ENCODE measurements around the gene KCNAB3. TPM values are rescaled to one million over a fixed set of nuclear protein-coding genes. Genes with fewer than 3 reads are reported as not detected.

Gene KCNAB3
- polyA plus RNA-seq, 1 donor from 2014 or later: 5.6 TPM

DNA sequence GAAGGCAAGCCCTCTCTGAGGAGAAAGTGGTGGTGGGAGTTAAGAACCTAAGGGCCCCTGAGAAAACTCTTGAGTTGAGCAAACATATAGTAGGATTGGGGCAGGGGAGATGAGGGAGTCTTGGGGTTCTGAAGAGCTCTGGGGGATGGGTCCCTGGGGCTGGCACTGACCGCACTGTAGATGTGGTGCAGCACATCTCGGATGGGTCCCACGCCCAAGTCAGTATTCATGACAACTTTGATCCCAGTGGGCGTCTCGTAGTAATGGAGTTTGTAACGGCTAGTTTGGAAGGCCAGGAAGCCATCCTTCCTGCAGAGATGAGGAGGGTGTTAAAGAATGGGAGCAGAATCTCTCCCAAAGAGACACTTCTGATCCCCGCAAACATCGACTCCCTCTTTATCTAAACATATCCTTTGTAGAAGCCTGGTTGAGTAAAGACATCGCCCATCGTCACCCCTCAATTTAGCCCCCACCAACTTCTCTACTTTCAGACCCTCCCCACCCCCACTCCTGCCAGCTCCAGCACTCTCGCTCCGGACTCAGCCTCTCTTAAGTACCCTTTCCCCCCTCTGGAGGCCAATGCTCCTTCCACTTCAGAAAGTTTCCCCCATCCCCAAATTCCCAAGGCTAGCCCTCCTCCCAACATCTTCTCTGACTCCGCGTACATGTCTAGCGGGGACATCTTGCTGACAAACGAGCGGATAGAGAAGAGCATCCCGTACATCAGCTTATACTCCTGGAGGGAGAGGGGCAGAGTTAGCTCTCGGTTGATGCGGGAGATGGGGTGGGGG is 1.4 kb upstream of the KCNAB3 start:
- H3K27ac ChIP-seq (ENCODE audit: low read length): peak overlapping the region; percentile 78

DNA sequence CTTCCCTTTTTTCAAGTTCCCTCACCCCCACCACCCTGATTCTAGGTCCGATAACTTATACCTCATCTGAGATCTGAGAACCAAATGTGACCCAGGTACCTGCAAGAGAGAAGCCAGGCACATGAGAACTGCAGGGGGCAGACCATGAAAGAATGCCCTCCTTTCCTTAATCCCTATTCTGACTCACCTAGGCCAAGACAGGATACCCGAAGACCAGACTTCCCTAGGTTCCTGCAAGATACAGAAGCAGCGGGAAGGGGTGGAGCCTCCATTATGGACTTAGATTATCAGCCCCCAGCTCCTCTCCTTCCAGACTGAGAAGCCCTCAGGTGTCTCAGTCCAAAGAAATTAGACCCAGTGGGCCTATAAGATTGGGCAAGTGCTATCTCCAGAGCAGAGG is 2.1 kb downstream of the KCNAB3 start:
- Histone ChIP-seq H3K4me3 (ENCODE audit: low read length) (no peak overlapping the region), H3K4me2 (ENCODE audit: low read length) (no peak overlapping the region), H3F3A (ENCODE audit: insufficient read depth, low read length, poor library complexity, severe bottlenecking) (no peaks in the 10 kb centered on the region), H4K20me1 (ENCODE audit: insufficient read depth) (no peaks in the 10 kb centered on the region), H3K27me3 (ENCODE audit: insufficient read depth, low read depth, low read length) (no peaks in the 10 kb centered on the region), H3K27ac (ENCODE audit: low read length) (no peak overlapping the region), H2AFZ (ENCODE audit: low read depth, low read length) (no peak overlapping the region), H3K9me2 (ENCODE audit: insufficient read depth, low read length) (no peaks in the 10 kb centered on the region), H3K36me3 (ENCODE audit: insufficient read depth, low read length) (no peaks in the 10 kb centered on the region), H3K9me3 (ENCODE audit: low read length) (no peaks in the 10 kb centered on the region), H3K9ac (ENCODE audit: low read length) (no peak overlapping the region), H3K79me2 (replicated peaks; ENCODE audit: insufficient read depth, low read length) (peaks cover 17% of the 10 kb centered on the region)
- TF ChIP-seq, protein P1, sequence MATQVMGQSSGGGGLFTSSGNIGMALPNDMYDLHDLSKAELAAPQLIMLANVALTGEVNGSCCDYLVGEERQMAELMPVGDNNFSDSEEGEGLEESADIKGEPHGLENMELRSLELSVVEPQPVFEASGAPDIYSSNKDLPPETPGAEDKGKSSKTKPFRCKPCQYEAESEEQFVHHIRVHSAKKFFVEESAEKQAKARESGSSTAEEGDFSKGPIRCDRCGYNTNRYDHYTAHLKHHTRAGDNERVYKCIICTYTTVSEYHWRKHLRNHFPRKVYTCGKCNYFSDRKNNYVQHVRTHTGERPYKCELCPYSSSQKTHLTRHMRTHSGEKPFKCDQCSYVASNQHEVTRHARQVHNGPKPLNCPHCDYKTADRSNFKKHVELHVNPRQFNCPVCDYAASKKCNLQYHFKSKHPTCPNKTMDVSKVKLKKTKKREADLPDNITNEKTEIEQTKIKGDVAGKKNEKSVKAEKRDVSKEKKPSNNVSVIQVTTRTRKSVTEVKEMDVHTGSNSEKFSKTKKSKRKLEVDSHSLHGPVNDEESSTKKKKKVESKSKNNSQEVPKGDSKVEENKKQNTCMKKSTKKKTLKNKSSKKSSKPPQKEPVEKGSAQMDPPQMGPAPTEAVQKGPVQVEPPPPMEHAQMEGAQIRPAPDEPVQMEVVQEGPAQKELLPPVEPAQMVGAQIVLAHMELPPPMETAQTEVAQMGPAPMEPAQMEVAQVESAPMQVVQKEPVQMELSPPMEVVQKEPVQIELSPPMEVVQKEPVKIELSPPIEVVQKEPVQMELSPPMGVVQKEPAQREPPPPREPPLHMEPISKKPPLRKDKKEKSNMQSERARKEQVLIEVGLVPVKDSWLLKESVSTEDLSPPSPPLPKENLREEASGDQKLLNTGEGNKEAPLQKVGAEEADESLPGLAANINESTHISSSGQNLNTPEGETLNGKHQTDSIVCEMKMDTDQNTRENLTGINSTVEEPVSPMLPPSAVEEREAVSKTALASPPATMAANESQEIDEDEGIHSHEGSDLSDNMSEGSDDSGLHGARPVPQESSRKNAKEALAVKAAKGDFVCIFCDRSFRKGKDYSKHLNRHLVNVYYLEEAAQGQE (IDR thresholded peaks at IDR 0.05; ENCODE audit: borderline replicate concordance): no peak
- TF ChIP-seq MXI1 (conservative IDR thresholded peaks at IDR 0.05; ENCODE audit: poor library complexity, severe bottlenecking) (no peak), TAF1 (IDR thresholded peaks at IDR 0.05; ENCODE audit: low read depth) (no peak)

More for the DNA sequence above, 1.4 kb upstream of the KCNAB3 start:
- Histone ChIP-seq H3K9me3 (ENCODE audit: low read length) (no peaks in the 10 kb centered on the region), H3K27me3 (ENCODE audit: insufficient read depth, low read depth, low read length) (no peaks in the 10 kb centered on the region), H2AFZ (ENCODE audit: low read depth, low read length) (peak overlapping the region; percentile 73), H3K9ac (ENCODE audit: low read length) (peak overlapping the region; percentile 89), H3K9me2 (ENCODE audit: insufficient read depth, low read length) (no peaks in the 10 kb centered on the region), H3K36me3 (ENCODE audit: insufficient read depth, low read length) (no peaks in the 10 kb centered on the region), H4K20me1 (ENCODE audit: insufficient read depth) (no peaks in the 10 kb centered on the region), H3K79me2 (replicated peaks; ENCODE audit: insufficient read depth, low read length) (peaks cover 41% of the 10 kb centered on the region), H3K4me3 (ENCODE audit: low read length) (peak overlapping the region; percentile 91), H3K4me2 (ENCODE audit: low read length) (peak overlapping the region; percentile 100), H3F3A (ENCODE audit: insufficient read depth, low read length, poor library complexity, severe bottlenecking) (no peaks in the 10 kb centered on the region)
- TF ChIP-seq POLR2AphosphoS5 (IDR thresholded peaks at IDR 0.05): no peak
- no peak for TF ChIP-seq RAD21 (conservative IDR thresholded peaks at IDR 0.05)
- no peak for TF ChIP-seq MXI1 (conservative IDR thresholded peaks at IDR 0.05; ENCODE audit: poor library complexity, severe bottlenecking)
- no peak for TF ChIP-seq TAF1 (IDR thresholded peaks at IDR 0.05; ENCODE audit: low read depth)
- no peak for TF ChIP-seq EZH2 (IDR thresholded peaks at IDR 0.05; ENCODE audit: borderline replicate concordance, insufficient read depth, low read length, poor library complexity, severe bottlenecking)
- no peak for TF ChIP-seq SMC3 (conservative IDR thresholded peaks at IDR 0.05; ENCODE audit: poor library complexity)
- TF ChIP-seq EP300 (conservative IDR thresholded peaks at IDR 0.05; ENCODE audit: poor library complexity, severe bottlenecking): no peak
- TF ChIP-seq, protein P1 (IDR thresholded peaks at IDR 0.05; ENCODE audit: borderline replicate concordance): no peak
- TF ChIP-seq, protein P2, sequence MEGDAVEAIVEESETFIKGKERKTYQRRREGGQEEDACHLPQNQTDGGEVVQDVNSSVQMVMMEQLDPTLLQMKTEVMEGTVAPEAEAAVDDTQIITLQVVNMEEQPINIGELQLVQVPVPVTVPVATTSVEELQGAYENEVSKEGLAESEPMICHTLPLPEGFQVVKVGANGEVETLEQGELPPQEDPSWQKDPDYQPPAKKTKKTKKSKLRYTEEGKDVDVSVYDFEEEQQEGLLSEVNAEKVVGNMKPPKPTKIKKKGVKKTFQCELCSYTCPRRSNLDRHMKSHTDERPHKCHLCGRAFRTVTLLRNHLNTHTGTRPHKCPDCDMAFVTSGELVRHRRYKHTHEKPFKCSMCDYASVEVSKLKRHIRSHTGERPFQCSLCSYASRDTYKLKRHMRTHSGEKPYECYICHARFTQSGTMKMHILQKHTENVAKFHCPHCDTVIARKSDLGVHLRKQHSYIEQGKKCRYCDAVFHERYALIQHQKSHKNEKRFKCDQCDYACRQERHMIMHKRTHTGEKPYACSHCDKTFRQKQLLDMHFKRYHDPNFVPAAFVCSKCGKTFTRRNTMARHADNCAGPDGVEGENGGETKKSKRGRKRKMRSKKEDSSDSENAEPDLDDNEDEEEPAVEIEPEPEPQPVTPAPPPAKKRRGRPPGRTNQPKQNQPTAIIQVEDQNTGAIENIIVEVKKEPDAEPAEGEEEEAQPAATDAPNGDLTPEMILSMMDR (IDR thresholded peaks at IDR 0.05; ENCODE audit: poor library complexity, severe bottlenecking): no peak
